Right renal cortex interstitium (tissue), 3 donors: ENCODE data around the gene GNG7. TPM values are rescaled to one million over a fixed set of nuclear protein-coding genes. Genes with fewer than 3 reads are reported as not detected.
"Not testable (repeated sequence)": the region's sequence is repeated elsewhere in the genome, so short reads cannot be mapped to it uniquely, and the experiment has no call there.

Source experiments
- DNase-seq, 3 donors: peaks; one replicate each; pipeline ENCODE4 v3.0.0-alpha.2; 2013; ENCODE audit warnings: low read depth in 3 of 3, low spot score in 2 of 3
- polyA plus RNA-seq, 3 donors: library from polyadenylated mRNA; unstranded; fragments of 120-200 nt; gene quantifications; one replicate each; pipeline ENCODE4 v1.2.1, GENCODE V29; 2013; ENCODE audit not compliant: insufficient read length in 3 of 3

GNG7 gene
- polyA plus RNA-seq, 3 donors, result 4.9 to 5.2 (median 5.0) TPM

GRCh38 chr19:2479556-2480194 is 222.8 kb downstream of the GNG7 start:
- DNase-seq, result no peak

GRCh38 chr19:2478756-2479555 is 223.5 kb downstream of the GNG7 start:
- no peak for DNase-seq

- no peak for DNase-seq
Measured at GRCh38 chr19:2478278-2478755, 224.2 kb downstream of the GNG7 start.

GRCh38 chr19:2477732-2478191 is 224.7 kb downstream of the GNG7 start:
- no peak for DNase-seq

GRCh38 chr19:2477141-2477710 is 225.3 kb downstream of the GNG7 start:
- no peak for DNase-seq

- no peak for DNase-seq
Measured at GRCh38 chr19:2476451-2477140, 225.9 kb downstream of the GNG7 start.

- peak; percentile 95 to 98 (median 95) for DNase-seq
Measured at GRCh38 chr19:2475702-2476450, 226.6 kb downstream of the GNG7 start, which contains the start of gene GADD45B. GADD45B (plus strand) TSS chr19:2476127; CDS start chr19:2476359, 232 bp downstream.

GRCh38 chr19:2475018-2475701 is 227.3 kb downstream of the GNG7 start:
- DNase-seq, result no peak

GRCh38 chr19:2474232-2475017 is 228.1 kb downstream of the GNG7 start:
- DNase-seq, result no peak

- not testable (repeated sequence) for DNase-seq
Measured at GRCh38 chr19:2469915-2470200, 232.6 kb downstream of the GNG7 start.

GRCh38 chr19:2469102-2469914 is 233.2 kb downstream of the GNG7 start:
- DNase-seq, result no peak

GRCh38 chr19:2468596-2468995 is 233.9 kb downstream of the GNG7 start:
- DNase-seq, result no peak

- DNase-seq, result no peak
Measured at GRCh38 chr19:2464389-2464788, 238.1 kb downstream of the GNG7 start.

GRCh38 chr19:2463694-2464093 is 238.8 kb downstream of the GNG7 start:
- not testable (repeated sequence) for DNase-seq

- DNase-seq, result peak; percentile 87 to 96 (median 92)
Measured at GRCh38 chr19:2462635-2463421, 239.7 kb downstream of the GNG7 start.

GRCh38 chr19:2461751-2462634 is 240.5 kb downstream of the GNG7 start:
- DNase-seq, result no peak
